Panc1 (cell line): ENCODE measurements around the gene MCCC1.

Source experiments
- POLR2AphosphoS5 ChIP-seq: IDR thresholded peaks from 2 replicates; pipeline ENCODE4 v1.6.1; 2012; ENCODE audit warnings: mild to moderate bottlenecking, low read depth, low read length, moderate library complexity
- TF ChIP-seq, protein P1 (sequence below), 2 experiments: IDR thresholded peaks; 2 replicates each; pipeline ENCODE4 v1.6.1; 2011 to 2012; ENCODE audit warnings: low read depth in 2 of 2, control low read depth in 1 of 2, low read length in 1 of 2, mild to moderate bottlenecking in 1 of 2, moderate library complexity in 1 of 2; ENCODE audit not compliant: insufficient read depth in 1 of 2

DNA sequence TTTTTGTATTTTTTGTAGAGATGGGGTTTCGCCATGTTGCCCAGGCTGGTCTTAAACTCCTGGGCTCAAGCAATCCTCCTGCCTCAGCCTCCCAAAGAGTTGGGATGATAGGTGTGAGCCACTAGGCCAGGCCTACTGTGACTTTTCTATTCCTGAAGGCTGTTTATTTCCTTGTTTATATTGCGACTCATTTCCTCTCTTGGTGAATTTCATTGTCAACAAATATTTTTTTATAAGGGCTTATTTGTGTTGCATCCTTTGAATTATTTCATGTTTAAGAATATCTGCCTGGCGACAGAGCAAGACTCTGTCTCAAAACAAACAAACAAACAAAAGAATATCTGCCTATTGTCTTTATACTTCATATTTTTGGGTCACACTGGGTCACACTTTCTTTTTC, 29.4 kb upstream of the MCCC1 start:
- TF ChIP-seq POLR2AphosphoS5: no peak
- TF ChIP-seq, protein P1, sequence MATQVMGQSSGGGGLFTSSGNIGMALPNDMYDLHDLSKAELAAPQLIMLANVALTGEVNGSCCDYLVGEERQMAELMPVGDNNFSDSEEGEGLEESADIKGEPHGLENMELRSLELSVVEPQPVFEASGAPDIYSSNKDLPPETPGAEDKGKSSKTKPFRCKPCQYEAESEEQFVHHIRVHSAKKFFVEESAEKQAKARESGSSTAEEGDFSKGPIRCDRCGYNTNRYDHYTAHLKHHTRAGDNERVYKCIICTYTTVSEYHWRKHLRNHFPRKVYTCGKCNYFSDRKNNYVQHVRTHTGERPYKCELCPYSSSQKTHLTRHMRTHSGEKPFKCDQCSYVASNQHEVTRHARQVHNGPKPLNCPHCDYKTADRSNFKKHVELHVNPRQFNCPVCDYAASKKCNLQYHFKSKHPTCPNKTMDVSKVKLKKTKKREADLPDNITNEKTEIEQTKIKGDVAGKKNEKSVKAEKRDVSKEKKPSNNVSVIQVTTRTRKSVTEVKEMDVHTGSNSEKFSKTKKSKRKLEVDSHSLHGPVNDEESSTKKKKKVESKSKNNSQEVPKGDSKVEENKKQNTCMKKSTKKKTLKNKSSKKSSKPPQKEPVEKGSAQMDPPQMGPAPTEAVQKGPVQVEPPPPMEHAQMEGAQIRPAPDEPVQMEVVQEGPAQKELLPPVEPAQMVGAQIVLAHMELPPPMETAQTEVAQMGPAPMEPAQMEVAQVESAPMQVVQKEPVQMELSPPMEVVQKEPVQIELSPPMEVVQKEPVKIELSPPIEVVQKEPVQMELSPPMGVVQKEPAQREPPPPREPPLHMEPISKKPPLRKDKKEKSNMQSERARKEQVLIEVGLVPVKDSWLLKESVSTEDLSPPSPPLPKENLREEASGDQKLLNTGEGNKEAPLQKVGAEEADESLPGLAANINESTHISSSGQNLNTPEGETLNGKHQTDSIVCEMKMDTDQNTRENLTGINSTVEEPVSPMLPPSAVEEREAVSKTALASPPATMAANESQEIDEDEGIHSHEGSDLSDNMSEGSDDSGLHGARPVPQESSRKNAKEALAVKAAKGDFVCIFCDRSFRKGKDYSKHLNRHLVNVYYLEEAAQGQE (IDR thresholded peaks at IDR 0.05; ENCODE audit: insufficient read depth in 1 of 2, low read depth in 2 of 2, low read length in 1 of 2): no peak
